Naive thymus-derived CD8-positive, alpha-beta T cell (primary cell): Measurements from ENCODE around the gene MYO1C. TPM values are rescaled to one million over a fixed set of nuclear protein-coding genes. Genes with fewer than 3 reads are reported as not detected.
"Not testable (repeated sequence)": the region's sequence is repeated elsewhere in the genome, so short reads cannot be mapped to it uniquely, and the experiment has no call there.

Experiments
- ATAC-seq, 2 donors: fragments of 150-1000 bp; cut with Tn5 transposase in 1 of 2; sonication (Bioruptor Pico), chemical (Tn5 transposase) in 1 of 2; 1 replicate in 1 of 2; 2 replicates in 1 of 2; pipeline ENCODE4 v1.10.0; 2021; ENCODE audit warnings: mild to moderate bottlenecking in 2 of 2, moderate library complexity in 2 of 2
- POLR2A ChIA-PET: fragments of 350-600 bp; sonication (Branson Sonifier 250); formaldehyde crosslinking; loops from one replicate; lab custom pipeline; 2021; ENCODE audit warnings: antibody characterized with exemption; lab: Charles Lee
- DNase-seq, 10 donors: peaks; one replicate each; pipeline versions ENCODE4 v3.0.0 to v3.0.0-alpha.2; 2020 to 2022
- H3K27ac Mint-ChIP-seq, 10 donors: one replicate each; pipeline ENCODE4 v1.8.0; 2020 to 2022; ENCODE audit warnings: mild to moderate bottlenecking in 10 of 10, mixed read lengths in 10 of 10, moderate library complexity in 4 of 10, inconsistent platforms in 1 of 10
- H3K27me3 Mint-ChIP-seq, 5 donors: one replicate each; pipeline ENCODE4 v1.8.0; 2021 to 2022; ENCODE audit warnings: mixed read lengths in 5 of 5
- H3K36me3 Mint-ChIP-seq, 3 donors: one replicate each; pipeline ENCODE4 v1.8.0; 2020 to 2022; ENCODE audit warnings: mixed read lengths in 3 of 3, mild to moderate bottlenecking in 2 of 3, inconsistent platforms in 1 of 3
- H3K4me1 Mint-ChIP-seq, 4 donors: one replicate each; pipeline ENCODE4 v1.8.0; 2021 to 2022; ENCODE audit warnings: mixed read lengths in 4 of 4
- H3K4me3 Mint-ChIP-seq, 10 donors: one replicate each; pipeline ENCODE4 v1.8.0; 2020 to 2022; ENCODE audit warnings: mild to moderate bottlenecking in 10 of 10, mixed read lengths in 10 of 10, moderate library complexity in 6 of 10, inconsistent platforms in 1 of 10
- H3K9me3 Mint-ChIP-seq, 9 donors: one replicate each; pipeline ENCODE4 v1.8.0; 2020 to 2022; ENCODE audit warnings: mixed read lengths in 9 of 9, mild to moderate bottlenecking in 3 of 9, inconsistent platforms in 1 of 9, moderate library complexity in 1 of 9
- polyA plus RNA-seq, 3 donors: library from polyadenylated mRNA; unstranded; fragments of 300-500 nt; fragmentation: Illumina TruSeq; gene quantifications; one replicate each; pipeline ENCODE4 v1.2.3, GENCODE V29; 2021
- total RNA-seq, 8 experiments: library from RNA in 2 of 8; stranded (reverse) in 2 of 8; gene quantifications; one replicate each; pipeline ENCODE4 v1.2.3 and lab custom pipeline; 2021 to 2026

Gene MYO1C
- total and polyA plus RNA-seq, 5 experiments from 2014 or later = 1.3 to 18.0 (median 1.5) TPM

- ATAC-seq = no peak
- Mint-ChIP-seq H3K9me3 (no peaks in the 10 kb centered on the region), H3K4me3 (peak overlapping the region; percentile 22 to 87 (median 57)), H3K27me3 (no peaks in the 10 kb centered on the region), H3K27ac (peak overlapping the region in 7 of 10 donors; percentile 22 to 95 (median 52)), H3K36me3 (peaks cover 0 to 28% (median 6%) of the 10 kb centered on the region in 3 donors), H3K4me1 (peaks cover 12 to 31% (median 20%) of the 10 kb centered on the region in 4 donors)
- no peak for DNase-seq
- POLR2A ChIA-PET = interaction anchor here (0.5 to 1.2 kb wide), 3 partner anchors 11 to 91 kb away, joined by 3 to 5 read pairs (median 3); no protein-coding TSS in a partner anchor
These were observed 25.9 kb upstream of the MYO1C start for GRCh38 chr17:1518410-1518809.

GRCh38 chr17:1516388-1517161 is 24.1 kb upstream of the MYO1C start, which contains the start of gene INPP5K:
INPP5K (minus strand) TSS chr17:1516612; CDS start chr17:1516499, 113 bp downstream.
- POLR2A ChIA-PET = interaction anchor here (0.5 to 3.8 kb wide), 28 partner anchors 10 to 313 kb away, joined by 3 to 38 read pairs (median 4); partner anchors contain the start of genes CRK, MYO1C, PITPNA and RPA1
- H3K4me1 Mint-ChIP-seq = peaks cover 12 to 36% (median 21%) of the 10 kb centered on the region in 4 donors
- H3K36me3 Mint-ChIP-seq = peaks cover 0 to 35% (median 8%) of the 10 kb centered on the region in 3 donors

GRCh38 chr17:1515640-1516387 is 23.3 kb upstream of the MYO1C start:
- ATAC-seq (peak; percentile 19 to 25), DNase-seq (peak in 9 of 10 donors; percentile 36 to 77 (median 46))
- Mint-ChIP-seq H3K36me3 (peaks cover 0 to 42% (median 8%) of the 10 kb centered on the region in 3 donors), H3K27ac (peak overlapping the region; percentile 82 to 95 (median 93)), H3K27me3 (no peaks in the 10 kb centered on the region), H3K4me1 (peaks cover 12 to 36% (median 21%) of the 10 kb centered on the region in 4 donors), H3K4me3 (peak overlapping the region; percentile 81 to 94 (median 91)), H3K9me3 (no peaks in the 10 kb centered on the region)
- POLR2A ChIA-PET = interaction anchor here (0.6 to 3.8 kb wide), 26 partner anchors 11 to 314 kb away, joined by 3 to 38 read pairs (median 4); partner anchors contain the start of genes CRK, MYO1C, PITPNA and RPA1

More at GRCh38 chr17:1516388-1517161, 24.1 kb upstream of the MYO1C start, which contains the start of gene INPP5K:
- peak within 1 kb of the TSS; percentile 82 to 95 (median 93) for H3K27ac Mint-ChIP-seq
- H3K4me3 Mint-ChIP-seq = peak within 1 kb of the TSS; percentile 81 to 94 (median 91)
- ATAC-seq (peak; percentile 89 to 93), DNase-seq (peak; percentile 88 to 99 (median 98))
- no peaks in the 10 kb centered on the region for H3K9me3 Mint-ChIP-seq
- H3K27me3 Mint-ChIP-seq = no peaks in the 10 kb centered on the region

GRCh38 chr17:1512351-1512750 is 19.9 kb upstream of the MYO1C start:
- no peaks in the 10 kb centered on the region for H3K9me3 Mint-ChIP-seq
- H3K4me3 Mint-ChIP-seq = no peak overlapping the region
- H3K36me3 Mint-ChIP-seq = peaks cover 0 to 66% (median 14%) of the 10 kb centered on the region in 3 donors
- DNase-seq = no peak
- H3K4me1 Mint-ChIP-seq = peaks cover 18 to 31% (median 26%) of the 10 kb centered on the region in 4 donors
- no peaks in the 10 kb centered on the region for H3K27me3 Mint-ChIP-seq
- no peak for ATAC-seq
- peak overlapping the region in 1 of 10 donors; percentile 12 for H3K27ac Mint-ChIP-seq
- POLR2A ChIA-PET = no interaction called here

GRCh38 chr17:1511756-1512321 is 19.4 kb upstream of the MYO1C start:
- Mint-ChIP-seq H3K36me3 (peaks cover 0 to 71% (median 18%) of the 10 kb centered on the region in 3 donors), H3K9me3 (no peaks in the 10 kb centered on the region), H3K4me3 (no peak overlapping the region), H3K27ac (no peak overlapping the region), H3K27me3 (no peaks in the 10 kb centered on the region), H3K4me1 (peaks cover 18 to 31% (median 26%) of the 10 kb centered on the region in 4 donors)
- DNase-seq (no peak), ATAC-seq (no peak)
- POLR2A ChIA-PET = no interaction called here

- no peak for DNase-seq
- Mint-ChIP-seq H3K9me3 (no peaks in the 10 kb centered on the region), H3K36me3 (peaks cover 0 to 76% (median 20%) of the 10 kb centered on the region in 3 donors), H3K4me1 (peaks cover 18 to 31% (median 26%) of the 10 kb centered on the region in 4 donors), H3K27me3 (no peaks in the 10 kb centered on the region), H3K4me3 (no peak overlapping the region), H3K27ac (peak overlapping the region in 1 of 10 donors; percentile 35)
- ATAC-seq = no peak
- POLR2A ChIA-PET = no interaction called here
These were observed 18.8 kb upstream of the MYO1C start for GRCh38 chr17:1511290-1511689.

- Mint-ChIP-seq H3K4me1 (peaks cover 13 to 18% (median 14%) of the 10 kb centered on the region in 4 donors), H3K27ac (no peak overlapping the region), H3K27me3 (no peaks in the 10 kb centered on the region), H3K9me3 (no peaks in the 10 kb centered on the region), H3K36me3 (peaks cover 0 to 81% (median 20%) of the 10 kb centered on the region in 3 donors), H3K4me3 (no peak overlapping the region)
- ATAC-seq = no peak
- DNase-seq = no peak
- POLR2A ChIA-PET = interaction anchor here (0.7 to 0.9 kb wide), 2 partner anchors 10 to 23 kb away, joined by 3 read pairs; no protein-coding TSS in a partner anchor
These were observed 16.9 kb upstream of the MYO1C start for GRCh38 chr17:1509290-1509881.

- H3K4me3 Mint-ChIP-seq, DNase-seq, ATAC-seq, H3K27me3 Mint-ChIP-seq, H3K9me3 Mint-ChIP-seq, POLR2A ChIA-PET, H3K27ac Mint-ChIP-seq: not testable (repeated sequence)
- H3K36me3 Mint-ChIP-seq = peaks cover 0 to 83% (median 18%) of the 10 kb centered on the region in 3 donors
- H3K4me1 Mint-ChIP-seq = peaks cover 9 to 14% (median 11%) of the 10 kb centered on the region in 4 donors
These were observed 16.2 kb upstream of the MYO1C start for GRCh38 chr17:1508709-1509108.

GRCh38 chr17:1506649-1507267 is 14.3 kb upstream of the MYO1C start:
- Mint-ChIP-seq H3K27me3 (no peaks in the 10 kb centered on the region), H3K4me1 (peaks cover 4 to 12% (median 8%) of the 10 kb centered on the region in 4 donors), H3K36me3 (peaks cover 0 to 69% (median 12%) of the 10 kb centered on the region in 3 donors), H3K9me3 (no peaks in the 10 kb centered on the region), H3K27ac (peak overlapping the region in 1 of 10 donors; percentile 80), H3K4me3 (no peak overlapping the region)
- no peak for DNase-seq
- no peak for ATAC-seq
- POLR2A ChIA-PET = interaction anchor here (0.8 kb wide), 1 partner anchor 397 kb away, joined by 3 read pairs; no protein-coding TSS in a partner anchor

GRCh38 chr17:1505586-1505985 is 13.1 kb upstream of the MYO1C start:
- peaks cover 4 to 12% (median 8%) of the 10 kb centered on the region in 4 donors for H3K4me1 Mint-ChIP-seq
- H3K36me3 Mint-ChIP-seq = peaks cover 0 to 61% (median 12%) of the 10 kb centered on the region in 3 donors
- DNase-seq = no peak
- H3K27me3 Mint-ChIP-seq = no peaks in the 10 kb centered on the region
- H3K9me3 Mint-ChIP-seq = no peaks in the 10 kb centered on the region
- ATAC-seq = no peak
- no peak overlapping the region for H3K4me3 Mint-ChIP-seq
- POLR2A ChIA-PET = interaction anchor here (1.4 to 2.1 kb wide), 2 partner anchors 11 to 14 kb away, joined by 3 to 6 read pairs; partner anchors contain the start of genes INPP5K and MYO1C
- H3K27ac Mint-ChIP-seq = peak overlapping the region in 2 of 10 donors; percentile 53 to 87

- POLR2A ChIA-PET = interaction anchor here (1.4 to 2.1 kb wide), 2 partner anchors 11 to 13 kb away, joined by 3 to 6 read pairs; partner anchors contain the start of genes INPP5K and MYO1C
These were observed 12.4 kb upstream of the MYO1C start for GRCh38 chr17:1504866-1505265.

More at GRCh38 chr17:1504866-1505265, 12.4 kb upstream of the MYO1C start:
- peaks cover 0 to 56% (median 12%) of the 10 kb centered on the region in 3 donors for H3K36me3 Mint-ChIP-seq
- no peaks in the 10 kb centered on the region for H3K9me3 Mint-ChIP-seq
- H3K4me1 Mint-ChIP-seq = peaks cover 4 to 10% (median 8%) of the 10 kb centered on the region in 4 donors
- ATAC-seq (no peak), DNase-seq (no peak)
- H3K27ac Mint-ChIP-seq = no peak overlapping the region
- H3K27me3 Mint-ChIP-seq = no peaks in the 10 kb centered on the region
- H3K4me3 Mint-ChIP-seq = no peak overlapping the region
